ENCODE results near the gene USH2A.

USH2A gene

DNA sequence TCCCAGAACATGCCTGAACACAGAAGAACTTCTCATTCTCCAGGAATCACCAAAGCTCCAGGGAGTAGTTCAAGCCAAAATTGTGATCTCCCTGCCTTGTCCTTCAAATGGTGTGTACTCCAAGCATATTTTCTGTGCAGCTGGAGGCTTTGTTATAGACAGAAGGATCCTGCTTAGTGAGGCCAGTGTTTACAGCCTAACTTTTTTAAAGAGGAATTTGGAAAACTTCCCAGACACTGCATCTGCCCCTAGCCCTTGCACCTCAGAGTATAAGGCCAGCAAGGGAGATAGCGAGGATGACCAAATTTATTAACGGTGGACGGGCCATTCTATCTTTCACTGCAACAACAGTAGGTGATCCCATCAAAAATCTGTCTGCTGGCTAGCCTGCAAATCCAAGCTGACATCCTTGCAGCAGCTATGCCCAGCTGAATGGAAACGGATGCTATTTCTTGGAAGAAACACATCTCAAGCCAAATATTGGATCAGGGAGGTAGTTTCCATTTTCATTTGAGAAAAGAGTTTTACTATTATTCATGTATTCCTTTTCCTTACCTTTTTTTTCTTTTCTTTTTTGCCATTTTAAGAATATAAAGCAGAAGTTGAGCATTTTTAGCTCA, 249.8 kb downstream of the USH2A start:
- TF ChIP-seq, protein P1, sequence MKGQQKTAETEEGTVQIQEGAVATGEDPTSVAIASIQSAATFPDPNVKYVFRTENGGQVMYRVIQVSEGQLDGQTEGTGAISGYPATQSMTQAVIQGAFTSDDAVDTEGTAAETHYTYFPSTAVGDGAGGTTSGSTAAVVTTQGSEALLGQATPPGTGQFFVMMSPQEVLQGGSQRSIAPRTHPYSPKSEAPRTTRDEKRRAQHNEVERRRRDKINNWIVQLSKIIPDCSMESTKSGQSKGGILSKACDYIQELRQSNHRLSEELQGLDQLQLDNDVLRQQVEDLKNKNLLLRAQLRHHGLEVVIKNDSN (IDR thresholded peaks at IDR 0.05) = no peak
- TF ChIP-seq FOXM1 (IDR thresholded peaks at IDR 0.05; ENCODE audit: borderline replicate concordance, low read depth) = no peak
- TF ChIP-seq EGR1 (IDR thresholded peaks at IDR 0.05) = no peak
- TF ChIP-seq CEBPB (IDR thresholded peaks at IDR 0.05) = no peak
- TF ChIP-seq YY1 (IDR thresholded peaks at IDR 0.05; ENCODE audit: low read depth) = no peak
- TF ChIP-seq, protein P2, sequence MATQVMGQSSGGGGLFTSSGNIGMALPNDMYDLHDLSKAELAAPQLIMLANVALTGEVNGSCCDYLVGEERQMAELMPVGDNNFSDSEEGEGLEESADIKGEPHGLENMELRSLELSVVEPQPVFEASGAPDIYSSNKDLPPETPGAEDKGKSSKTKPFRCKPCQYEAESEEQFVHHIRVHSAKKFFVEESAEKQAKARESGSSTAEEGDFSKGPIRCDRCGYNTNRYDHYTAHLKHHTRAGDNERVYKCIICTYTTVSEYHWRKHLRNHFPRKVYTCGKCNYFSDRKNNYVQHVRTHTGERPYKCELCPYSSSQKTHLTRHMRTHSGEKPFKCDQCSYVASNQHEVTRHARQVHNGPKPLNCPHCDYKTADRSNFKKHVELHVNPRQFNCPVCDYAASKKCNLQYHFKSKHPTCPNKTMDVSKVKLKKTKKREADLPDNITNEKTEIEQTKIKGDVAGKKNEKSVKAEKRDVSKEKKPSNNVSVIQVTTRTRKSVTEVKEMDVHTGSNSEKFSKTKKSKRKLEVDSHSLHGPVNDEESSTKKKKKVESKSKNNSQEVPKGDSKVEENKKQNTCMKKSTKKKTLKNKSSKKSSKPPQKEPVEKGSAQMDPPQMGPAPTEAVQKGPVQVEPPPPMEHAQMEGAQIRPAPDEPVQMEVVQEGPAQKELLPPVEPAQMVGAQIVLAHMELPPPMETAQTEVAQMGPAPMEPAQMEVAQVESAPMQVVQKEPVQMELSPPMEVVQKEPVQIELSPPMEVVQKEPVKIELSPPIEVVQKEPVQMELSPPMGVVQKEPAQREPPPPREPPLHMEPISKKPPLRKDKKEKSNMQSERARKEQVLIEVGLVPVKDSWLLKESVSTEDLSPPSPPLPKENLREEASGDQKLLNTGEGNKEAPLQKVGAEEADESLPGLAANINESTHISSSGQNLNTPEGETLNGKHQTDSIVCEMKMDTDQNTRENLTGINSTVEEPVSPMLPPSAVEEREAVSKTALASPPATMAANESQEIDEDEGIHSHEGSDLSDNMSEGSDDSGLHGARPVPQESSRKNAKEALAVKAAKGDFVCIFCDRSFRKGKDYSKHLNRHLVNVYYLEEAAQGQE (IDR thresholded peaks at IDR 0.05; ENCODE audit: low read depth) = no peak
- no peak for TF ChIP-seq EP300 (IDR thresholded peaks at IDR 0.05; ENCODE audit: borderline replicate concordance)
- no peak for TF ChIP-seq TAF1 (IDR thresholded peaks at IDR 0.05; ENCODE audit: low read depth)
- TF ChIP-seq TCF12 (IDR thresholded peaks at IDR 0.05; ENCODE audit: low read depth) = no peak
- TF ChIP-seq RAD21 (IDR thresholded peaks at IDR 0.05; ENCODE audit: low read depth) = no peak
- TF ChIP-seq ZBTB7A (IDR thresholded peaks at IDR 0.05; ENCODE audit: low read depth) = no peak
- TF ChIP-seq, protein P3, sequence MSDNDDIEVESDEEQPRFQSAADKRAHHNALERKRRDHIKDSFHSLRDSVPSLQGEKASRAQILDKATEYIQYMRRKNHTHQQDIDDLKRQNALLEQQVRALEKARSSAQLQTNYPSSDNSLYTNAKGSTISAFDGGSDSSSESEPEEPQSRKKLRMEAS (IDR thresholded peaks at IDR 0.05) = no peak
- TF ChIP-seq TEAD4 (IDR thresholded peaks at IDR 0.05) = no peak
- no peak for TF ChIP-seq NFIC (IDR thresholded peaks at IDR 0.05)

DNA sequence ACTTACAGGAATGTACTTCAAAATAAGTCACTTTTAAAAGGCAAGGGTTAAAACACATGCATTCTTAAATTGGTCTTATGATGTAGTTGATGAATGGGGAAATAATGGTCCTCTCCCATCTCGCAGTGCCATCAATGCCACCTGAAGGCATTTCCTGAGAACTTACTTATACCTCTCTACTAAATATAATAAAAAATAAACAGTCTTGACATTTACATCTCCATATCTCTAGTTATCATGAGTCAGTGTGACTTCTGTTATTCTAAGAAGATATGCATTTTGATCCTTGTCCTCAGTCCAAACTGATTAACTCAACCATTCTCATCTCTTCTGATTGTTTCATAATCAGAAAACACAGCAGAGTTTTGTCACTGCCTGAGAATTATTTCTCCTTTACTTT, 253.9 kb downstream of the USH2A start:
- TF ChIP-seq NFIC (IDR thresholded peaks at IDR 0.05) (no peak), CEBPB (IDR thresholded peaks at IDR 0.05) (no peak), FOXM1 (IDR thresholded peaks at IDR 0.05; ENCODE audit: borderline replicate concordance, low read depth) (no peak), TEAD4 (IDR thresholded peaks at IDR 0.05) (no peak), EGR1 (IDR thresholded peaks at IDR 0.05) (no peak), TAF1 (IDR thresholded peaks at IDR 0.05; ENCODE audit: low read depth) (no peak), ZBTB7A (IDR thresholded peaks at IDR 0.05; ENCODE audit: low read depth) (no peak), RAD21 (IDR thresholded peaks at IDR 0.05; ENCODE audit: low read depth) (no peak)
- TF ChIP-seq, protein P1 (IDR thresholded peaks at IDR 0.05) = no peak
- TF ChIP-seq, protein P2 (IDR thresholded peaks at IDR 0.05; ENCODE audit: low read depth) = no peak

DNA sequence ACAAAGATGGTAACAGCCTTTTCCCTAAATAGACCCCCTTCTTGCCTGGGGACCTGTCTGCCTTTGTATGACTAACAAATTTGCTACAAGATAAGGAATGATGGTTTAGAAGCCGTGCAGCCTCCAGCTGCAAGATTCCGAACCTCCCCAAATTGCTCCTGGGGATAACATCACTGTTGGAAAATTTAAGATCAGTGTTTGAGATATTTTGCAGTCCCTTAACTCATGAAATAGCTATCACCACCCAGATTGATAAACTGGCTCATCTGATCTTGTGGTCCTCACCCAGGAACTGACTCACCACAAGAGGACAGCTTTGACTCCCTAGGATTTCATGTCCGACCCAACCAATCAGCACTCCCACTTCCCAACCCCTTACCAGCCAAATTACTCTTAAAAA, 254.7 kb downstream of the USH2A start:
- TF ChIP-seq, protein P1 (IDR thresholded peaks at IDR 0.05) = no peak
- TF ChIP-seq EGR1 (IDR thresholded peaks at IDR 0.05) (no peak), YY1 (IDR thresholded peaks at IDR 0.05; ENCODE audit: low read depth) (no peak), EP300 (IDR thresholded peaks at IDR 0.05; ENCODE audit: borderline replicate concordance) (no peak), NFIC (IDR thresholded peaks at IDR 0.05) (no peak), TEAD4 (IDR thresholded peaks at IDR 0.05) (no peak)
- TF ChIP-seq, protein P2 (IDR thresholded peaks at IDR 0.05; ENCODE audit: low read depth) = no peak

DNA sequence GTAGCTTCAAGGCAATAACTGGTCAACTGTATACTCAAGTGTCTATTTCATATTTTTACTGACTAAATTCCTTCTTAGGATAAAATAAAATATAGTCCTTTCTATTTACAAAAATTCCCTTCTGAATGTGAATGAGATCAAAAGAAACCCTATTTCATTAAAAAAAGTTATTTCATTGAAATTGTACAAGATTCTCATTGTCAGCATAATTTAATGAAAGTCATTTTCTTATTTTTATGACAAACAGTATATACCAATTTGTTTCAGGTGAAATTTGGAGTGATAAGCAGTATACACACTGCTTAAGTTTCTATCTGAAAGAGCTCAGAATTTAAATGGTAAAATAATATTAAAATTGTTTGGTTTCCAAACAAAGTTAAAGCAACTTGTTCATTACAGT, 269.2 kb downstream of the USH2A start:
- TF ChIP-seq, protein P3 (IDR thresholded peaks at IDR 0.05) = no peak
- TF ChIP-seq CEBPB (IDR thresholded peaks at IDR 0.05) = no peak
- TF ChIP-seq YY1 (IDR thresholded peaks at IDR 0.05; ENCODE audit: low read depth) = no peak
- no peak for TF ChIP-seq TCF12 (IDR thresholded peaks at IDR 0.05; ENCODE audit: low read depth)
- TF ChIP-seq EP300 (IDR thresholded peaks at IDR 0.05; ENCODE audit: borderline replicate concordance) = no peak
- no peak for TF ChIP-seq FOXM1 (IDR thresholded peaks at IDR 0.05; ENCODE audit: borderline replicate concordance, low read depth)
- no peak for TF ChIP-seq TEAD4 (IDR thresholded peaks at IDR 0.05)
- TF ChIP-seq, protein P1 (IDR thresholded peaks at IDR 0.05) = no peak
- TF ChIP-seq CREB1 (IDR thresholded peaks at IDR 0.05; ENCODE audit: low read depth) = no peak
- no peak for TF ChIP-seq NFIC (IDR thresholded peaks at IDR 0.05)
- no peak for TF ChIP-seq EGR1 (IDR thresholded peaks at IDR 0.05)
- no peak for TF ChIP-seq ZBTB7A (IDR thresholded peaks at IDR 0.05; ENCODE audit: low read depth)
- TF ChIP-seq, protein P2 (IDR thresholded peaks at IDR 0.05; ENCODE audit: low read depth) = no peak
